ENCODE measurements around the gene TPGS1. TPM values are rescaled to one million over a fixed set of nuclear protein-coding genes. Genes with fewer than 3 reads are reported as not detected.

TPGS1 gene
- total RNA-seq: 20.3 TPM
- long read RNA-seq, partial matches to known transcripts: 0 of 3 reads
- long read RNA-seq, other reads (novel, unspliced or antisense): 0 of 3 reads

- DNase-seq (ENCODE audit: low spot score): peak; percentile 94
Measured at GRCh38 chr19:507286-508203, at the start of gene TPGS1. TPGS1 (plus strand) TSS chr19:507497; CDS start chr19:507507, 10 bp downstream.

DNA sequence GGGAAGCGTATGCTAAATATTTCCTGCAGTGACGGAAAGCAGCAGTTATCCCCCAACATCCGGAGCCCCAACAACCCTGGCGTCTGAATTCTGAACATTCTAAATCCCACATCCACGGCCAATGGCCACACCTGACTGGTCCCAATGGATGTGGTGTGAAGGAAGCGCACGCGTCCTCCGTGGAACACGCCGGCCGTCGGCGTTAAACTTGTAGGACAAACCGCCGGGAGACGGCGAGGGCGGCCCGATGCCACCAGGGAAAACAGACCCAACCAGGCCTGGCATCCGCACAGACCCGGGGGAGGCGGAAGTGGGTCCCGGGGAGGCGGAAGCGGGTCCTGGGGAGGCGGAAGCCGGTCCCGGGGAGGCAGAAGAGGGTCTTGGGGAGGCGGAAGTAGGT, 49.7 kb upstream of the TPGS1 start:
- no peak for DNase-seq (ENCODE audit: low spot score)

DNA sequence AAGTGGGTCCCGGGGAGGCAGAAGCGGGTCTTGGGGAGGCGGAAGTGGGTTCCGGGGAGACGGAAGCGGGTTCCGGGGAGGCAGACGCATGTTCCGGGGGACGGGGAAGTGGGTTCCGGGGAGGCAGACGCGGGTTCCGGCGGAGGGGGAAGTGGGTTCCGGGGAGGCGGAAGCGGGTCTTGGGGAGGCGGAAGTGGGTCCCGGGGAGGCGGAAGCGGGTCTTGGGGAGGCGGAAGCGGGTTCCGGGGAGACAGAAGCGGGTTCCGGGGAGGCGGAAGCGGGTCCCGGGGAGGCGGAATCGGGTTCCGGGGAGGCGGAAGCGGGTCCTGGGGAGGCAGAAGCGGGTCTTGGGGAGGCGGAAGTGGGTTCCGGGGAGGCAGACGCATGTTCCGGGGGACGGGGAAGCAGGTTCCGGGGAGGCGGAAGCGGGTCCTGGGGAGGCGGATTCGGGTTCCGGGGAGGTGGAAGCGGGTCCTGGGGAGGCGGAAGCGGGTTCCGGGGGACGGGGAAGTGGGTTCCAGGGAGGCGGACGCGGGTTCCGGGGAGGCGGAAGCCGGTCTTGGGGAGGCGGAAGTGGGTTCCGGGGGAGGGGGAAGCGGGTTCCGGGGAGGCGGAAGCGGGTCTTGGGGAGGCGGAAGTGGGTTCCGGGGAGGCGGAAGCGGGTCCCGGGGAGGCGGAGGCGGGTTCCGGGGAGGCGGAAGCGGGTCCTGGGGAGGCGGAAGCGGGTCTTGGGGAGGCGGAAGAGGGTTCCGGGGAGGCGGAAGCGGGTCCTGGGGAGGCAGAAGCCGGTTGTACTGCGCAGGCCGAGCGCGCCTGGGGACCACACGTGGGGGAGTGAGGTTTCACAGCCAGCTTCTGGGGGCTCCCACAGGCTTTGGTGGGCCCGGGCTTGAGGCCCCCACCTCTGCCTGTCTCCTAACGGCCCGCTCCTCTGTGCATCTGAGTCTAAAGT, 48.9 kb upstream of the TPGS1 start:
- no peak for DNase-seq (ENCODE audit: low spot score)

DNA sequence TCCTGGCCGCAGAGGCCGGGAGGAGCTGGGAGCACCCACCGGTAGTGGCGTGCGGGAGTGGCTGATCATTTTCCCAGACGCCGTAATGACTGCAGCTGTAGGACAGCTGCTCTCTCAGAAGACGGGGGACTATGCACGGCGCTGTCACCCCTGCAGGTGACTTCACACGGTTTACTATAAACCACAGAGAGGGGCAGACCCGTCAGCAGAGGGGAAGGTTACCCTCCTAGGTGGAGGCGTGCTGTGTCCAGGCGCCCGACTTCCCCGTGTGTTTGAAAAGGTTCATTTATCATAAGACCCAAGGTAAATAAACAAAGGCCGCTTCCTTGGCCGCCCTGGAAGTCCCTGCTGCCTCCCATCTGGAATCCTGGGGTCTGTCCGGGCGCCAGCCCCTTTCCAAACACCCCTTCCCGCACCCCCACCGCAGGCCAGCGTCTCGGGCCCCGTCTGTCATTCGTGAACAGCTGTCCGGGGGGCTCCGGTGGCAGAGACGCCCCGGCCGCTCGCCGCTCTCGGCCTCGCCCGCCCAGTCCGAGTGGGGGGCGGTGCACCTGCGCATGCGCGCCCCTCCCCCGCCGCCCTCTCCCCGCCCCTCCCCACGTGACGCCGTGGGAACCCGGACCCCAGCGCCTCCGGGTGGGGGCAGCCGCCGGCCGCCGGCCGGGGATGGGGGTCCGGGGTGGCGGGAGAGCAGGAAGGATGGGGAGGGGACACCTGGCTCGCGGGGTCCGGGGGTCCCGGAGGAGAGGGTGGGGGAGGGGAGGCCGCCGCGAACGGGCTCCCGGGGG, 47.4 kb upstream of the TPGS1 start:
- no peak for DNase-seq (ENCODE audit: low spot score)

DNA sequence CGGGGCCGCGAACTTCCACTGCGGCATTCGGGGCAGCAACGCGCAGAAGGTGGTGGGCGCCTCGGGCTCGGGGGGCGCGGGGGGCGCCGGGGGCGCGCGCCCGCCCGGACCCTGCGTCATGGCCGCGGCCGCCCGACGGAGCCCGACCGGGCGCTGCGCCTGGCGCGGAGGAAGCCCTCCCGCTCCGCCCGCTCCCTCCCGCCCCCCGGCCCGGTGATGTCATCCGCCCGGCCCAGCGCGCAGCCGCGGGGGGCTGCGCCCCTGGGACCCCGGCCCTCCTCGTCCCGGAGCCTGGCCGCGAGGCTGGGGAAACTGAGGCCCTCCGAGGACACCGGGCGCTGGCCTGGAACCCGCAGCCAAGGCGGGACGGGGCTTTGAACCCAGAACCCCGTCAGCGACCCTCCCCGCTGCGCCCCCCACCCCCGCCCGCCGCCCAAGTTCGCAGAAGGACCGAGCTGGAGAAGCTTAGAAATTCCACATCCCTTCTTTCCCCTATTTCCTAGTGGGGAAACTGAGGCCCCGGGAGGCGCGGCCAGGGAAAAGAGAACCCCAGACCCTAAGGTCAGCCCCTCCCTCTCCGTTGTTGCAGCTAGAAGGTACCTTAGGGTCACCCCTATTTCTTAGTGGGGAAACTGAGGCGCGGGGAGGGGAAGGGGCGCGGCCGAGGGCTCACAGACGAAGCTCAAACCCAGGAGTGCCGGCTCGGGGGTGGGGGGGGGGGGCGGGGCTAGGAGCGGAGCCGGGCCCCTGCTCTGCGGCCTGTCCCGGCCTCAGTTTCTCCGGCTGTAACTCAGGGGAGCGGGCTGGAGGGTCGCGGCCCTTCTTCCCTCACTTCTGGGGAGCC, 46.2 kb upstream of the TPGS1 start, which contains the start of gene SHC2:
SHC2 (minus strand) TSS at position 157 of the 844 bp plus-strand sequence; CDS start at position 120, 37 bp downstream.
- no peak for DNase-seq (ENCODE audit: low spot score)

GRCh38 chr19:461721-462551, 45.4 kb upstream of the TPGS1 start:
- no peak for DNase-seq (ENCODE audit: low spot score)

GRCh38 chr19:463483-464207, 43.7 kb upstream of the TPGS1 start:
- DNase-seq (ENCODE audit: low spot score): no peak

GRCh38 chr19:464208-464545, 43.1 kb upstream of the TPGS1 start:
- no peak for DNase-seq (ENCODE audit: low spot score)

- no peak for DNase-seq (ENCODE audit: low spot score)
Measured at GRCh38 chr19:465056-465816, 42.1 kb upstream of the TPGS1 start.

DNA sequence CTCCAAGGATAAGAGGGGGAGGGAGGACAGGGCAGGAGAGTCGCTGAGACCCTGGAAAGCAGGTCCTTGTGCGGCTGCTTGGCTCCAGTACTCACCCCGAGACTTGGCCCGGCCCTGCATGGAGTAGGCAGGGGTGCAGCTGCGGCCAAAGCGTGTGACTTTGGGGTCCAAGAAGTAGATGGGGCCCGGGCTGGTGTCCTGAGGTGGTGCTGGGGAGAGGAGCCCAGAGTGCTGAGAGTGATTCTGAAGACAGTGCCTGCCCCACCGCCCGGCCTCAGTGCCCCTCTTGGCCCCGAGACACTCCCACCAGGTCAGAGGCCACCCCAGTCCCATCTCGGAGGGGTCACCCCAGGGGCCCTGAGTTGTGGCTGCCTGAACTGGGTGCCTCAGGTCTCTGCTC, 39.7 kb upstream of the TPGS1 start:
- DNase-seq (ENCODE audit: low spot score): no peak

DNA sequence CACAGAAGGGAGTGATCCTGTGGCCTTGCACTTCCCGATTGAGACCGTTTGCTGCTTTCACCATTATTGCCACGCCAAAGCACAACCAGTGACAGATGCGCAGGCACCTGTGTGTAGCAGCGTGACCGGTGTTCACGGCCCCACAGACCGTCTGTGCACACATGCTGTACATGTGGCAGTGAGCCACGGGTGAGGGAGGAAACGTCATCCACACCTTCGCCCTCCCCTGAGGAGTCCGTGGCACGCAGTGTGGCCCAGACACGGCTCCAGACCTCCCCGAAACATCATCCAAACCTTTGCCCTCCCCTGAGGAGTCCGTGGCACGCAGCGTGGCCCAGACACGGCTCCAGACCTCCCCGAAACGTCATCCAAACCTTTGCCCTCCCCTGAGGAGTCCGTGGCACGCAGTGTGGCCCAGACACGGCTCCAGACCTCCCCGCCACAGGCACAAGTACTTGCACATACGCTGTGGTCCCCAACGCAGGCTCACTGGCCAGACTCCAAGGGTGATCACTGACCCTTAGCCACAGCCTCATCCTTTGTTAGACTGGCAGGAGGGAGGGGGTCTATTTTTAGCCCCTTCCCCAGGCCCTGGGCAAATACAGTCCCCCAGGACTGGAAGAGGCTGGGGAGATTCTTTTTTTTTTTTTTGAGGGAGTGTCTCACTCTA, 38.6 kb upstream of the TPGS1 start:
- no peak for DNase-seq (ENCODE audit: low spot score)

DNA sequence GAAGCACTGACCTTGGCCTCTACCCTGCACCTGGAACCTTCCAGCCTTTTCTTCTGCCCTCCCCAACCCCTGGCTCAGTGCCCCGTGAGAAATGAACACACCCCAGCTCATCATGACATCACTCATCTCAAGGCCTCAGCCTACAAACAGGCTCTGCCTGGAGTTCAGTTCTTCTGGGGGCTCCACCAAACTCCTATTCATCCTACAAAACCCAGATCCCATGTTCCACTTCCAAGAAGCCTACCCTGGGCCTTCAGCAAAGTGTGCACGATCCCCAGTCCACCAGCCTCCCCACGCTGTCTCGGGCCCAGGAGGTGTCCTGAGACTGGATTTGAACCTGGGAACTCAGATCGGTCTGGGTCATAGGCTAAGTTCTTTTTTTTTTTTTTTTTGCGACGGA, 37.5 kb upstream of the TPGS1 start:
- DNase-seq (ENCODE audit: low spot score): no peak

DNA sequence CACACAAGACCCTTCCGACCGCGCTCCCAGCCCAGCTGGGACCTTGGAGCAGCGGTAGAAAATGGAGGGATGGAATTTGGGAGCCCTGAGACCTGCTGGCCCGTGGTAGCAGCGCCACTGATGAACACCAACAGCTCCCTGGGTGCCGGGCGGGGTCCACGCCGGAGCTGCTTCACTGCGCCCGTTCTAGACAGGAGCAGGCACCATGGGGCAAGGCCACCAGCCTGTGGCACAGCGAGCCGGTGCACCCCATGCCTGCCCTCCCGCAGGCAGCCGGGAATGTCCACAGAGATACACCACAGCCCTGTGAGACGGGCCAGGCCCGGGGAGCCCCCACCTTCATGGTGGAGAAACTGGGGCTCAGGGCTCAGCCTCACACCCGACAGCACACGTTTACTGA, 36.6 kb upstream of the TPGS1 start:
- no peak for DNase-seq (ENCODE audit: low spot score)

DNA sequence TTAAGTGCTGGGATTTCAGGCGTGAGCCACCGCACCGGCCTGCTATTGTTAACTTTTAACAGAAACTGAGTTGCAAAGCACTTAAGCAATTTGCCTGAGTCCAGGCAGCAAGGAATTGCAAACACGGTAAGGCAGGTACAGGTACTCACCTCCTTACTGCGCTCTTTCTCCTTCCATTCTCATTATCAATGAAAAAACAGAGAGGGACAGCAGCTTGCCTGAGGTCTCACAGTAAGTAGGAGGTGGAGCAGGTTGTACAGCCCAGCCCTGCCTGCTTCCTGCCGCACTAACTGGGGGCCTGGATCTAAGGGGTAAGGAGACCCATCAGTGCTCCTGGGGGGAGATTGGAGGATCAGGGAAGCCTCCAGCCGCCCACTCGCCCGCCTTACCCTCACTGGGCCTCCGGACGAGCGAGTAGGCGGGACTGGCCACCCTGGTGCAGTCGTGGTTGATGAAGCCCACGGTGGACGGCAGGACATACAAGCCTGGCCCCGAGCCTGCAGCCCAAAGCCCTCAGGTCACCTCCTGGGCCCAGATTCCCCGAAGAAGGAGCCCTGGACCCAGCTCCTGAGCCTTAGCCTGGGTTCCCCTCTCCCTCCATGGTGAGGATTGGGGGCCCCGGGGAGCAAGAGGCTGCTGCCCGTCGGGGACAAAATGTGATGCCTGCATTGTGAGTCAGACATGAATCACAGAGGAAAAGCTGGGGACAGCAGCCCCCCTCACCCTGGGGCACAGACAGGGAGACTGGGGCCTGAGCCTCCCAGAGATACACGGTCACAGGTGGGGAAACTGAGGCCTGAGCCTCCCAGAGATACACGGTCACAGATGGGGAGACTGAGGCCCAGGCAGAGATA, 35.1 kb upstream of the TPGS1 start:
- no peak for DNase-seq (ENCODE audit: low spot score)

GRCh38 chr19:474126-475078, 32.9 kb upstream of the TPGS1 start:
- no peak for DNase-seq (ENCODE audit: low spot score)

Data from mesenteric fat pad (tissue), 1 donor.